Transverse colon (tissue), 4 donors: Measurements from ENCODE around the gene ZBTB7C.

Source experiments
- CTCF ChIP-seq, 5 experiments: fragments of 200-600 bp in 3 of 5; fragments of 450-650 bp in 2 of 5; sonication (generic) in 3 of 5; IDR thresholded peaks; 1 replicate in 2 of 5; 2 replicates in 3 of 5; pipeline ENCODE4 v1.5.1; 2016 to 2017; ENCODE audit warnings: antibody characterized with exemption in 5 of 5, inconsistent platforms in 3 of 5, mild to moderate bottlenecking in 2 of 5, moderate library complexity in 1 of 5
- EP300 ChIP-seq: sonication (generic); formaldehyde crosslinking; IDR thresholded peaks from one replicate; pipeline ENCODE4 v1.6.1; 2017; ENCODE audit warnings: antibody characterized with exemption, low read depth
- POLR2AphosphoS5 ChIP-seq, 3 donors: sonication (generic); formaldehyde crosslinking; IDR thresholded peaks; one replicate each; pipeline ENCODE4 v1.6.1; 2016; ENCODE audit warnings: antibody characterized with exemption in 3 of 3

DNA sequence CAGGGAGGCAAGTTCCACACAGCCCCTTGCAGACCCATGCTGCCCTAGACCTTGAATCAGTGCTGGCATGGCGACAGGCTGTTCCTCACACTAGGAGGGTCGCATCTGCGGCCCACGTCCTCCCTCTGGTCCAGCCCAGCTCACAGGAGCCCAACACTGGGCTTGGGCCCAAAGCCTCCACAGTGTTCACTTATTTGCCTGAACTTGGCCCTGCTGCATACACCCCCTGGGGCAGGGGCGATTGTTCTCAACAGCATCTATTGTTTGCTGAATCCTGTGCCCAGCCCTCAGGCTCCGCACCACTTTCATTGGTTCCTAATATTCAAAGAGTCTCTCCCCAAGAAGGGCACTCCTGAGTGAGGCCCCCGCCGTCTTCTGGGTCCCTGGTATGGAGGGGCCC, 90.7 kb downstream of the ZBTB7C start:
- TF ChIP-seq CTCF (IDR thresholded peaks at IDR 0.05) = no peak
- TF ChIP-seq EP300 = no peak
- TF ChIP-seq POLR2AphosphoS5 (IDR thresholded peaks at IDR 0.05) = no peak
